Measurements from ENCODE around the gene MKNK1. TPM values are rescaled to one million over a fixed set of nuclear protein-coding genes. Genes with fewer than 3 reads are reported as not detected.

The MKNK1 gene
- total RNA-seq, 1 experiment from 2014 or later, result 12.9 TPM

DNA sequence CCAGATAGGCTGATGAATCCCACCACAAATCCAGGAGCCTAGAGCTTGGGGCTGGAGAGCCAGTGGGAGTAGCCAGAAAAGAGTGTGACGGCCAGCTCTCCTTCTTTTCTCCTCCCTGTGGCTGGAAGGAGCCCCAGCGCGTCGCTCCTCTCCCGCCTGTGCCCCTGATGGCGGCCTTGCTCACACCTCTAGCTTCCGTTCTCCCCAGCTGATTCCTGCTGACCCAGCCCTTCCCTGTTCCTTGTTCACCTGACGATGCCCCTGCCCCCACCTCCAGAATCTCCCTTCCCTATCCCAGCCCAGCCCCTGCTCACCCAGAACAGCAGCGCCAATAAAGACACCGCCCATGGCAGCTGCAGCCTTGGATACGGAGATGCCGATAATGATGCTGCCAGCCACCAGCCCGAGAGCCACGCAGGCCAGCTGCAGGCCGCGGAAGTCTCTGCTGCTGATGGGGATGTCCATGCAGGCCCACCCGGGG, 53.3 kb downstream of the MKNK1 start:
- no peak overlapping the region for H2BK20ac ChIP-seq (ENCODE audit: low read depth, low read length, poor library complexity, severe bottlenecking)
- no peak overlapping the region for H2BK15ac ChIP-seq (ENCODE audit: low read depth, low read length)
- no peaks in the 10 kb centered on the region for H3K79me1 ChIP-seq (ENCODE audit: insufficient read depth, low read depth, low read length, poor library complexity, severe bottlenecking)
- no peak overlapping the region for H3K27ac ChIP-seq (ENCODE audit: insufficient read length, low read depth, low read length)
- no peak overlapping the region for H2BK12ac ChIP-seq (ENCODE audit: insufficient read length, low read depth, low read length)
- no peaks in the 10 kb centered on the region for H3K9me3 Mint-ChIP-seq
- no peak overlapping the region for H4K5ac ChIP-seq (ENCODE audit: insufficient read length, low read depth, low read length)
- H4K91ac ChIP-seq (ENCODE audit: insufficient read length, low read depth, low read length), result no peak overlapping the region
- no peaks in the 10 kb centered on the region for H4K20me1 ChIP-seq (ENCODE audit: control insufficient read depth, insufficient read depth, insufficient read length)
- peaks cover 2% of the 10 kb centered on the region; the same call in 1 of the 2 replicates for H3K4me1 ChIP-seq (ENCODE audit: insufficient read depth, low read length)
- H3K4ac ChIP-seq (ENCODE audit: low read depth, low read length), result no peak overlapping the region
- H3K4me2 ChIP-seq (ENCODE audit: insufficient read depth, insufficient read length, low read length), result no peak overlapping the region
- H3K9me3 ChIP-seq (ENCODE audit: control insufficient read depth, low read depth, low read length), result no peaks in the 10 kb centered on the region
- no peak overlapping the region for H3K27ac Mint-ChIP-seq
- TF ChIP-seq, protein P1, sequence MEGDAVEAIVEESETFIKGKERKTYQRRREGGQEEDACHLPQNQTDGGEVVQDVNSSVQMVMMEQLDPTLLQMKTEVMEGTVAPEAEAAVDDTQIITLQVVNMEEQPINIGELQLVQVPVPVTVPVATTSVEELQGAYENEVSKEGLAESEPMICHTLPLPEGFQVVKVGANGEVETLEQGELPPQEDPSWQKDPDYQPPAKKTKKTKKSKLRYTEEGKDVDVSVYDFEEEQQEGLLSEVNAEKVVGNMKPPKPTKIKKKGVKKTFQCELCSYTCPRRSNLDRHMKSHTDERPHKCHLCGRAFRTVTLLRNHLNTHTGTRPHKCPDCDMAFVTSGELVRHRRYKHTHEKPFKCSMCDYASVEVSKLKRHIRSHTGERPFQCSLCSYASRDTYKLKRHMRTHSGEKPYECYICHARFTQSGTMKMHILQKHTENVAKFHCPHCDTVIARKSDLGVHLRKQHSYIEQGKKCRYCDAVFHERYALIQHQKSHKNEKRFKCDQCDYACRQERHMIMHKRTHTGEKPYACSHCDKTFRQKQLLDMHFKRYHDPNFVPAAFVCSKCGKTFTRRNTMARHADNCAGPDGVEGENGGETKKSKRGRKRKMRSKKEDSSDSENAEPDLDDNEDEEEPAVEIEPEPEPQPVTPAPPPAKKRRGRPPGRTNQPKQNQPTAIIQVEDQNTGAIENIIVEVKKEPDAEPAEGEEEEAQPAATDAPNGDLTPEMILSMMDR (conservative IDR thresholded peaks at IDR 0.05), result no peak
- no peak for DNase-seq
- H2BK120ac ChIP-seq (ENCODE audit: low read depth, low read length, poor library complexity, severe bottlenecking), result no peak overlapping the region
- H3K27me3 Mint-ChIP-seq (ENCODE audit: low read depth), result peaks cover 32% of the 10 kb centered on the region
- no peaks in the 10 kb centered on the region for H3K23me2 ChIP-seq (ENCODE audit: insufficient read length, low read depth, low read length, poor library complexity, severe bottlenecking)
- H2AK5ac ChIP-seq (ENCODE audit: insufficient read length, low read length), result no peak overlapping the region
- no peak overlapping the region for H4K8ac ChIP-seq (replicated peaks; ENCODE audit: insufficient read length, low read depth, low read length)
- H3K4me3 Mint-ChIP-seq, result no peak overlapping the region
- H3K4me1 Mint-ChIP-seq, result peaks cover 10 to 31% of the 10 kb centered on the region in 2 experiments
- H3K14ac ChIP-seq (ENCODE audit: insufficient read depth, low read length), result peak overlapping the region; percentile 79
- WGBS (ENCODE audit: extremely low coverage, insufficient read length, low lambda C conversion rate), result no CpG with 5 or more reads among the region's 17 CpGs
- H3K36me3 Mint-ChIP-seq (ENCODE audit: insufficient read depth in 1 of 3, low read depth in 3 of 3), result no peaks in the 10 kb centered on the region; a peak in 1 of 7 replicates
- no peaks in the 10 kb centered on the region for H3K79me2 ChIP-seq (ENCODE audit: insufficient read depth, low read length)
- H2BK5ac ChIP-seq (ENCODE audit: insufficient read length, low read length), result no peak overlapping the region
- peaks cover 4% of the 10 kb centered on the region; the same call in 1 of the 2 replicates for H3K27me3 ChIP-seq (ENCODE audit: insufficient read depth, low read length)
- H3K9ac ChIP-seq (ENCODE audit: extremely low read depth, insufficient read length, low read length), result no peak overlapping the region
- no peak overlapping the region for H3K23ac ChIP-seq (ENCODE audit: insufficient read length, low read depth, low read length)
- H3T11ph ChIP-seq (ENCODE audit: low read length), result no peak overlapping the region
- no peak overlapping the region for H2AFZ ChIP-seq (ENCODE audit: low read length)
- H3K56ac ChIP-seq (ENCODE audit: insufficient read length, low read depth, low read length), result no peak overlapping the region
- no peak overlapping the region for H3K18ac ChIP-seq (ENCODE audit: insufficient read length, low read depth, low read length)

Data from H9 (cell line).